ENCODE measurements around the gene SORL1.

Gene SORL1

GRCh38 chr11:121611242-121611641, 159.1 kb downstream of the SORL1 start:
- no peak overlapping the region for H3K4me3 ChIP-seq (ENCODE audit: low read depth, low read length)
- no peak for DNase-seq (ENCODE audit: low read depth)
- TF ChIP-seq MYC (IDR thresholded peaks at IDR 0.05; ENCODE audit: low read depth, low read length) (no peak), MAX (IDR thresholded peaks at IDR 0.05; ENCODE audit: low read depth, low read length) (no peak), POLR2A (IDR thresholded peaks at IDR 0.05; ENCODE audit: extremely low read depth, insufficient read length) (no peak)
- TF ChIP-seq, protein P1, sequence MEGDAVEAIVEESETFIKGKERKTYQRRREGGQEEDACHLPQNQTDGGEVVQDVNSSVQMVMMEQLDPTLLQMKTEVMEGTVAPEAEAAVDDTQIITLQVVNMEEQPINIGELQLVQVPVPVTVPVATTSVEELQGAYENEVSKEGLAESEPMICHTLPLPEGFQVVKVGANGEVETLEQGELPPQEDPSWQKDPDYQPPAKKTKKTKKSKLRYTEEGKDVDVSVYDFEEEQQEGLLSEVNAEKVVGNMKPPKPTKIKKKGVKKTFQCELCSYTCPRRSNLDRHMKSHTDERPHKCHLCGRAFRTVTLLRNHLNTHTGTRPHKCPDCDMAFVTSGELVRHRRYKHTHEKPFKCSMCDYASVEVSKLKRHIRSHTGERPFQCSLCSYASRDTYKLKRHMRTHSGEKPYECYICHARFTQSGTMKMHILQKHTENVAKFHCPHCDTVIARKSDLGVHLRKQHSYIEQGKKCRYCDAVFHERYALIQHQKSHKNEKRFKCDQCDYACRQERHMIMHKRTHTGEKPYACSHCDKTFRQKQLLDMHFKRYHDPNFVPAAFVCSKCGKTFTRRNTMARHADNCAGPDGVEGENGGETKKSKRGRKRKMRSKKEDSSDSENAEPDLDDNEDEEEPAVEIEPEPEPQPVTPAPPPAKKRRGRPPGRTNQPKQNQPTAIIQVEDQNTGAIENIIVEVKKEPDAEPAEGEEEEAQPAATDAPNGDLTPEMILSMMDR (IDR thresholded peaks at IDR 0.05; ENCODE audit: low read depth, low read length) = no peak

- no peak overlapping the region for H3K4me3 ChIP-seq (ENCODE audit: low read depth, low read length)
- TF ChIP-seq POLR2A (IDR thresholded peaks at IDR 0.05; ENCODE audit: extremely low read depth, insufficient read length) (no peak), MYC (IDR thresholded peaks at IDR 0.05; ENCODE audit: low read depth, low read length) (no peak), MAX (IDR thresholded peaks at IDR 0.05; ENCODE audit: low read depth, low read length) (no peak)
- TF ChIP-seq, protein P1 (IDR thresholded peaks at IDR 0.05; ENCODE audit: low read depth, low read length) = no peak
- no peak for DNase-seq (ENCODE audit: low read depth)
These were observed 161.6 kb downstream of the SORL1 start for GRCh38 chr11:121613724-121614123.

DNA sequence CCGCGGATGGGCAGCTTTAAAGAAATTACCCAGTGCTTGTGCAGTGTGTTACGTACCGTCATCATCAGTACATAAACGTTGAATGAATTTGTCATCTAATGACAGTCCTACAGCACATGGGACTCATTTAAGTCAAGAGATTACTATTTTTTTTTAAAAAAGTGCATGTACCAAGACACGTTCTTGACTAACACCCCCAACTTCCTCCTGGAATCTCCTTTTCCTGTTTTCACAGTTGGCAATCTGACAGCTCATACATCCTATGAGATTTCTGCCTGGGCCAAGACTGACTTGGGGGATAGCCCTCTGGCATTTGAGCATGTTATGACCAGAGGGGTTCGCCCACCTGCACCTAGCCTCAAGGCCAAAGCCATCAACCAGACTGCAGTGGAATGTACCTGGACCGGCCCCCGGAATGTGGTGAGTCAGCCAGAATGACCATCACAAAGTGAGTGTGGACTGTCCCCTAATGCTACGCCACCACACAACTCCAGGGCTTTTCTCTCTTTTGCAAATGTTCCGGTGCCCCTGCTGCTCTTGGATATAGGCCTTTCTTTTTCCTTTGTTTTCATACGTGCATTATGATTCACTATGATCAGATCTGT, 162.6 kb downstream of the SORL1 start:
- DNase-seq (ENCODE audit: low read depth) = no peak
- TF ChIP-seq MYC (IDR thresholded peaks at IDR 0.05; ENCODE audit: low read depth, low read length) (no peak), MAX (IDR thresholded peaks at IDR 0.05; ENCODE audit: low read depth, low read length) (no peak), POLR2A (IDR thresholded peaks at IDR 0.05; ENCODE audit: extremely low read depth, insufficient read length) (no peak)
- TF ChIP-seq, protein P1 (IDR thresholded peaks at IDR 0.05; ENCODE audit: low read depth, low read length) = no peak
- no peak overlapping the region for H3K4me3 ChIP-seq (ENCODE audit: low read depth, low read length)

DNA sequence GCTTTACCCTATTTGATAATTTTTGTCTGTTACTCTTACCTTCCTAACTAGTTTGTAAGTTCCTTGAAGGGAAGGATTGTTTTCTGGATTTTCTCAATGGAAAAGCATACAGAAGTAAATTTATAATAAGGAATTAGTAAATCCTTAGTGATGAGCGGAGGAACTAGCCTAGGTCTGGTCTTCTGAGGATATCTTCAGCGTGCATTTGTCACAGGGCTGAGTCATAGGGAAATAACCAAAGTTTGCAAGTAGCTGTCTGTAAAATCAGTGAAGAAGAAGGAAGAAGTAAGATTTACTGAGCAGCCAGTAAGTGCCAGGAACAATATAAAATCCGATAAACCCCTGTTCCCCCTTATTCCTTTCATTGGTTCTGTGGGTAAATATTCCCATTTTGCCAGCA, 163.4 kb downstream of the SORL1 start:
- TF ChIP-seq POLR2A (IDR thresholded peaks at IDR 0.05; ENCODE audit: extremely low read depth, insufficient read length) (no peak), MAX (IDR thresholded peaks at IDR 0.05; ENCODE audit: low read depth, low read length) (no peak), MYC (IDR thresholded peaks at IDR 0.05; ENCODE audit: low read depth, low read length) (no peak)
- TF ChIP-seq, protein P1 (IDR thresholded peaks at IDR 0.05; ENCODE audit: low read depth, low read length) = no peak
- DNase-seq (ENCODE audit: low read depth) = no peak
- no peak overlapping the region for H3K4me3 ChIP-seq (ENCODE audit: low read depth, low read length)

GRCh38 chr11:121618516-121618915, 166.4 kb downstream of the SORL1 start:
- no peak overlapping the region for H3K4me3 ChIP-seq (ENCODE audit: low read depth, low read length)
- TF ChIP-seq POLR2A (IDR thresholded peaks at IDR 0.05; ENCODE audit: extremely low read depth, insufficient read length) = no peak
- TF ChIP-seq MYC (IDR thresholded peaks at IDR 0.05; ENCODE audit: low read depth, low read length) = no peak
- TF ChIP-seq MAX (IDR thresholded peaks at IDR 0.05; ENCODE audit: low read depth, low read length) = no peak
- TF ChIP-seq, protein P1 (IDR thresholded peaks at IDR 0.05; ENCODE audit: low read depth, low read length) = no peak
- DNase-seq (ENCODE audit: low read depth) = no peak
